Fibroblast of skin of back (primary cell): Measurements from ENCODE around the gene SCGB3A1.

Experiments used
- DNase-seq: peaks from one replicate; pipeline ENCODE4 v3.0.0-alpha.2; 2013

SCGB3A1 gene

GRCh38 chr5:180603076-180603594 is 11.8 kb upstream of the SCGB3A1 start:
- no peak for DNase-seq

DNA sequence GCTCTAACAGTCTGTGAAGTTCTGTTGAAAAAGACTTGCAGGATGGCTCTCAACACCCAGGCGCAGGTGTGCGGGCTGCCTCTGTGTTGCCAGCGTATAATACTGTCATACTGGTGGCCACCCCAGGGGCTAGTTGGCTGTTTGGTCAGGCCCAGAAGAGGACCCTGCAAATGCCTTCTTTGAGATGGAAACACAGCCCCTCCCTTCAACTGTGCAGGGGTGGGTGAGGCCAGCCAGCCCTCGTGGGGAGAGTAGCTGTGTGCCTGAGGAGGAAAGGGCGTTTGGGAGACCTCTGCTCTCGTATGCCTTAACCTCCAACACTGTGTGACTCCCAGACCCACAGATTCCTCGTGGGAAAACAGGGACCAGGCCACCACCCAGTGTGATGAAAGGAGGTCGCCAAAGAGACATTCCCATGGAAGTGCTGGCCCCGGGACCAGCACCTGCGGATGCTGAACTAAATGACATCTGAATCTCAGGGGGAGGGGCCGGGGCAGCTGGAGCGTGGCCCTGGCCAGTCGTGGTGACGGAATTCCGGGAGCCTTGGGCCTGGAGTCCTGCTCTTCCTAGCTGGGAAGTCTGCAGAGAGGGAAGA is 11.3 kb upstream of the SCGB3A1 start:
- DNase-seq = no peak

DNA sequence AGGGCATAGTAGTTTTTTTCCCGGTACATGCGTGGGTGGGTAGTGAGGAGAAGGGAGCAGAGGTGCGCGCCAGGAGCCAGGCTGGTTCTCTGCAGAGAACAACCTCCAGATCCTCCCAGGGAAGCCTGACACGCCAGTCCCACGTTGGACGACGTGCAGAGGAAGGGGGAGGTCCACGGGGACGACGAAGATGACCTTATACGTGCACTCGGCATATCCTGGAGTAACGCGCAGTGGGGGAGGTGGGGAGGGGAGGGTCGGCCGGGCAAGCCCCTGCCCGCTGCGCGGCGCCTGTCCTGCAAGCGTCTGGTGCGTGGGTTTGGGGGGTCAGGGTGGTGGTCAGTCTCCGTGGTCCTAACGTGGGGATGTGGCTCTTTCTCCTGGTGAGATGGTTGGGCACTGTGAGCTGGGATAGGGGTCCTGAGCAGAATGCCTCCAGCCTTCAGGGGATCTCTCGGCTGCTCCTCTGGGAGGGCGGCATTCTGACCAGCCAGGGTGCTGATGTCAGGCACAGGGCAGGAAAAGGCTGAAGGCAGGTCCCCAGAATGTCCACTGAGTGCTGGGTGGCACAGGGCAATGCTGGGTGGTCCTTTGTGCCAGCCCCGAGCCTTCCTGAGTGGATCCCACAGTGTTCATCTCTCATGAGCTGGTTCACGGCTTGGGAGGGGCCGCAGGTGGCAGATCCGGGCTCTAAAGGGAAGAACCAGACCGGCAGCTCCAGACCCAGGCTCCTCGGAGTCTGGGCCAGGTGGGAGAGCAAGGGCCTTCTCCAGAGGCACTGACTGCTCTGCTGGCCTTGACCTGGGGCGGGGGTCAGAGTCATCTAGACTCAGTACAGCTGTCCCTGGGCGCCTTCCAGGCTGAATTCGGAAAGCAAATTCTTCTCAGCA is 10.5 kb upstream of the SCGB3A1 start:
- no peak for DNase-seq

- no peak for DNase-seq
Measured at GRCh38 chr5:180600554-180601041, 9.3 kb upstream of the SCGB3A1 start.

- no peak for DNase-seq
Measured at GRCh38 chr5:180599981-180600553, 8.8 kb upstream of the SCGB3A1 start.

DNA sequence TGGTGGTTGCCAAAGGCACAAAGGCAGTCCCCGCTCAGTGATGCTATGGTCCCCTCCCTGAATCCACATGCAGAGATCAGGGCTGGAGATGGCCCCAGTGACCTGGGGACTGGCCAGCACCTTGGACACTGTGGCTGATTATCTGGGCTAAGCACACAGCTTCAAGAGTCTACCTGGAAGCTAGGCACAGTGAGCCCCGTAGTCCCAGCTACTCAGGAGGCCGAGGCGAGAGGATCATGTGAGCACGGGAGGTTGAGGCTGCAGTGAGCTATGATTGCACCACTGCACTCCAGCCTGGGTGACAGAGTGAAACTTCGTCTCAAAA is 8.3 kb upstream of the SCGB3A1 start:
- no peak for DNase-seq

- no peak for DNase-seq
Measured at GRCh38 chr5:180598797-180599589, 7.7 kb upstream of the SCGB3A1 start.

GRCh38 chr5:180598316-180598701 is 7.0 kb upstream of the SCGB3A1 start:
- DNase-seq = no peak

- DNase-seq = no peak
Measured at GRCh38 chr5:180596668-180597231, 5.5 kb upstream of the SCGB3A1 start.

GRCh38 chr5:180596115-180596667 is 4.9 kb upstream of the SCGB3A1 start:
- DNase-seq = no peak

DNA sequence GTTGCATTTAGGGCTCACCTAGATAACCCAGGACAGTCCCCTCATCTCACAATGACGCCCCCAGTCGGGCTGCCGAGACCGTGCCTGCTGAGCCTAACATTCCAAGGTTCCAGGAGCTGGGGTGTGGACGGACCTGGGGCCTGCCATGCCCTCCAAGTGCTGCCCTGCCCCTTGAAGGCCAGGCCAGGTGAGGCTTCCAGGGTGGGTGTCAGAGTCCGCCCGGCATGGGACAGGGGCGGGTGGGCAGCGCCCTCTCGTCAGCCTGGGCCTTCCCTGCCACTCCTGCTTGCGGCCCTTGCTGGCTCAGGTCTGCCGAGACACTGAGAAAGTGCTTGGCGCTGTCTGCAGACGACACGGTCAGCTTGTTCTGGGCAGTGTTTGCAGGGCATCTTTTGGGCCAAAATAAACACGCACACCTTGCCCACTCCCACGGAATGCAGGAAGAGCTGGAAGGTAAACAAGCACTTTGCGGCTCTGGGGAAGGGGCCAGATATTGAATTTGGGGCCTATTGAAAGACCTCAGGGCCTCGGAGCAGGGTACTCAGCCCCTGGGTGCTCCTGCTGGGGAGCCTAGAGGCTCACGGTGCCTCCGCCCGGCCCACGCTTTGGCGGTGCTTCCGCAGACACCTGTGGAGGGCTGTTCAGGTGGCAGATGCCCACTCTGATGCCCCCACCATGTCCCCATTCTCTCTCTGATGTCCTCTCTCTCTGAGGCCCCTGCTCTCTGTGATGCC is 4.2 kb upstream of the SCGB3A1 start:
- no peak for DNase-seq

- no peak for DNase-seq
Measured at GRCh38 chr5:180595046-180595379, 3.7 kb upstream of the SCGB3A1 start.

DNA sequence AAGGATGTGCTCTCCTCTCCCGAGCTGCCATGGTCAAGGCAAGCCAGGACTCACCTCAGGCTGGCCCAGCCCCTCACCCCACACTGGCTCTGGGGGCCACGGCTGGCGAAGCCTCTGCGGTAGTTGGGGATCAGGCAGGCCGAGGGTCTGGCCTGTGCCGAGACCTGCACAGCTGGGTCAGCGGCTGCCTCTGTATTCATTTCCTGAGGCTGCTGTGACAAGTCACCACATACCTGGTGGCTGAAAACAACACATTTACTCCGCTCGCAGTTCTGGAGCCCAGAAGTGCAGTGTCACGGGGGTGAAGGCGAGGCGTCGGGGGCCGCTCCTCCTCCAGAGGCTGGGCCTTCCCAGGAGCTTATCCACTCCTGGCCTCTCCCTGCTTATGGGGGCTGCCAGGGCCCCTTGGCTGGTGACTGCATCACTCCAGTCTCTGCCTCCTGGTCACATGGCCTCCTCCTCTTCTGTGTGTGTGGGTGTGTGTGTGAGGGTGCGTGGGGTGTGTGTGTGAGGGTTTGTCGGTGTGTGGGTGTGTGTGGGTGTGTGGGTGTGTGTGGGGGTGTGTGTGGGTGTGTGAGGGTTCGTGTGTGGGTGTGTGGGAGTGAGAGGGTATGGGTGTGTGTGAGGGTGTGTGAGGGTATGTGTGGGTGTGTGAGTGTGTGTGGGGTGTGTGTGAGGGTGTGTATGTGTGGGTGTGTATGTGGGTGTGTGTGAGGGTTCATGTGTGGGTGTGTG is 3.2 kb upstream of the SCGB3A1 start:
- DNase-seq = no peak

GRCh38 chr5:180593446-180594206 is 2.3 kb upstream of the SCGB3A1 start:
- no peak for DNase-seq

- no peak for DNase-seq
Measured at GRCh38 chr5:180592176-180592575, 877 bp upstream of the SCGB3A1 start.

DNA sequence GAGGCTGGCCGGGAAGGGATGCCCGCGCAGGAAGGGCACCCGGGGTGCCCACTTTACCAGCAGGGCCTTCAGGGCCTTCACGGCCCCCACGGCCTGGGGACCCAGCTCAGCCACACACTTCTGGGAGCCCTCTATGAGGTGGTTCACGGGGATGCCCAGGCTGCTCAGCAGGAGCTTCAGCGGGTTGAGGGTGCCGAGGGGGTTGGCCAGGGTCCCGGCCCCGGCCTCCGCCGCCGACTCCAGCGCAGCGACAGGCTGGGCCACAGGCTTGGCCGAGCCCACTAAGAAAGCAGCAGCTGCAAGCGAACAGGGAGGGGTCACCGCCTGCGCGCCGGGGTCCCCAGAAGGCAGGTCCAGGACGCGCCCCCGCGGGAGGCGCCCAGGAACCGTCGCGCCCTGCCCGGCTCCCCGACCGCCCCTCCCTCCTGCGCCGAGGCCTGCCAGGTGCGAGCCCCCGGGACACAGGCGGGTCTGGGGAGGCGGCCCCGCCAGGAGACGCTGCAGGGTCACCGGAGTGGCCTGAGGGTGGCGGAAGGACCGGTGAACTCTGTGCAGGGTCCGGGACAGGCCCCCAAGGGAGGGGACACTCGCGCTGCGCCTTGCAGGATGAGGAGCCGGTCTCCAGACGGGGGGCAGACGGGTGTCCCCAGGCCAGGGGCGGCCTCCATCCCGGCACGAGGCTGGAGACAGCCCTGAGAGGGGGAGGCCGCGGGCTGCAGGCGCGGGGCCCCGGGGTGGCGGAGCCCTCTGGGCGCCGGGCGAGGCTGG is 572 bp downstream of the SCGB3A1 start:
- no peak for DNase-seq

- no peak for DNase-seq
Measured at GRCh38 chr5:180589771-180590542, 1.3 kb downstream of the SCGB3A1 start.

DNA sequence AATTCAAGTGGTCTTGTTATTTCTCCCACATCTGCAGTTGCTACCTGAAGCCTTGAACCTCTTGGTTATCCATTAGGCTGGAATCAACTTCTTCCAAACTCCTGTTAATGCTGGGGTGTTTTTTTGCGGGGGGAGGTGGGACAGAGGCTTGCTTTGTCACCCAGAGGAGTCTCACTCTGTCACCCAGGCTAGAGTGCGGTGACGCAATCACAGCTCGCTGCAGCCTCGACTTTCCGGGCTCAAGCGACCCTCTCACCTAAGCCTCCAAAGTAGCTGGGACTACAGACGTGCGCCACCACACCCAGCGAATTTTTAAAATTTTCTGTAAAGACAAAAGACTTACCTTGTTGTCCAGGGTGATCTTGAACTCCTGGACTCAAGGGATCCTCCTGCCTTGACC is 4.4 kb downstream of the SCGB3A1 start:
- DNase-seq = no peak
